Gastrocnemius medialis (tissue), 4 donors: ENCODE measurements around the gene KNDC1.
"Not testable (repeated sequence)": the region's sequence is repeated elsewhere in the genome, so short reads cannot be mapped to it uniquely, and the experiment has no call there.

Experiments used
- POLR2A ChIP-seq, 2 donors: fragments of 450-650 bp; IDR thresholded peaks; one replicate each; pipeline ENCODE4 v1.6.1; 2017; ENCODE audit warnings: antibody characterized with exemption in 2 of 2, mild to moderate bottlenecking in 2 of 2, moderate library complexity in 2 of 2
- TF ChIP-seq, protein P1 (sequence below), 5 experiments: fragments of 450-650 bp in 3 of 5; fragments of 200-600 bp in 2 of 5; sonication (generic) in 2 of 5; IDR thresholded peaks in 4 of 5; conservative IDR thresholded peaks in 1 of 5; 1 replicate in 4 of 5; 2 replicates in 1 of 5; pipeline ENCODE4 v1.5.1; 2016 to 2019; ENCODE audit warnings: antibody characterized with exemption in 5 of 5, mild to moderate bottlenecking in 3 of 5, moderate library complexity in 3 of 5

DNA sequence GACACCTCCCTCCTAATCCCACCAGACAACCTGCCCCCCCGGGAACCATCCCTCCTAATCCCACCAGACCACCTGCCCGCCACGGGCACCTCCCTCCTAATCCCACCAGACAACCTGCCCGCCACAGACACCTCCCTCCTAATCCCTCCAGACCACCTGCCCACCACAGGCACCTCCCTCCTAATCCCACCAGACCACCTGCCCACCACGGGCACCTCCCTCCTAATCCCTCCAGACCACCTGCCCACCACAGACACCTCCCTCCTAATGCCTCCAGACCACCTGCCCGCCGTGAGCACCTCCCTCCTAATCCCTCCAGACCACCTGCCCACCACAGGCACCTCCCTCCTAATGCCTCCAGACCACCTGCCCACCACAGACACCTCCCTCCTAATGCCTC, 48.4 kb upstream of the KNDC1 start:
- not testable (repeated sequence) for TF ChIP-seq POLR2A (IDR thresholded peaks at IDR 0.05)
- TF ChIP-seq, protein P1, sequence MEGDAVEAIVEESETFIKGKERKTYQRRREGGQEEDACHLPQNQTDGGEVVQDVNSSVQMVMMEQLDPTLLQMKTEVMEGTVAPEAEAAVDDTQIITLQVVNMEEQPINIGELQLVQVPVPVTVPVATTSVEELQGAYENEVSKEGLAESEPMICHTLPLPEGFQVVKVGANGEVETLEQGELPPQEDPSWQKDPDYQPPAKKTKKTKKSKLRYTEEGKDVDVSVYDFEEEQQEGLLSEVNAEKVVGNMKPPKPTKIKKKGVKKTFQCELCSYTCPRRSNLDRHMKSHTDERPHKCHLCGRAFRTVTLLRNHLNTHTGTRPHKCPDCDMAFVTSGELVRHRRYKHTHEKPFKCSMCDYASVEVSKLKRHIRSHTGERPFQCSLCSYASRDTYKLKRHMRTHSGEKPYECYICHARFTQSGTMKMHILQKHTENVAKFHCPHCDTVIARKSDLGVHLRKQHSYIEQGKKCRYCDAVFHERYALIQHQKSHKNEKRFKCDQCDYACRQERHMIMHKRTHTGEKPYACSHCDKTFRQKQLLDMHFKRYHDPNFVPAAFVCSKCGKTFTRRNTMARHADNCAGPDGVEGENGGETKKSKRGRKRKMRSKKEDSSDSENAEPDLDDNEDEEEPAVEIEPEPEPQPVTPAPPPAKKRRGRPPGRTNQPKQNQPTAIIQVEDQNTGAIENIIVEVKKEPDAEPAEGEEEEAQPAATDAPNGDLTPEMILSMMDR (IDR thresholded peaks at IDR 0.05 in 4 of 5, conservative IDR thresholded peaks at IDR 0.05 in 1 of 5) = not testable (repeated sequence)
